ENCODE measurements around the gene PLA2G4E. TPM values are rescaled to one million over a fixed set of nuclear protein-coding genes. Genes with fewer than 3 reads are reported as not detected.

Gene PLA2G4E
- total RNA-seq, 6 donors from 2014 or later: 0.13 to 5.2 (median 1.1) TPM; not detected in 2

- H3K4me3 ChIP-seq: no peak overlapping the region
- ATAC-seq (ENCODE audit: low FRiP score in 2 of 2) (no peak), DNase-seq (no peak)
- H3K9me3 ChIP-seq: no peaks in the 10 kb centered on the region
- no peaks in the 10 kb centered on the region for H3K27me3 ChIP-seq
- H3K36me3 ChIP-seq: no peaks in the 10 kb centered on the region
- H3K4me1 ChIP-seq: peaks cover 0 to 23% (median 5%) of the 10 kb centered on the region in 4 donors
- WGBS, 2 donors: 87 to 88% methylated on average over 9 of the region's 9 CpGs
- no peak for TF ChIP-seq CTCF (IDR thresholded peaks at IDR 0.05)
- TF ChIP-seq POLR2A (IDR thresholded peaks at IDR 0.05): no peak
- TF ChIP-seq EP300 (IDR thresholded peaks at IDR 0.05): no peak
- TF ChIP-seq POLR2AphosphoS5 (IDR thresholded peaks at IDR 0.05): no peak
- peak overlapping the region in 2 of 4 donors; percentile 0 to 15 for H3K27ac ChIP-seq
Observed at GRCh38 chr15:42048080-42048820, 27.4 kb upstream of the PLA2G4E start.

- Histone ChIP-seq H3K27me3 (no peaks in the 10 kb centered on the region), H3K9me3 (no peaks in the 10 kb centered on the region), H3K27ac (peak overlapping the region in 2 of 4 donors; percentile 54 to 67), H3K36me3 (no peaks in the 10 kb centered on the region), H3K4me1 (peaks cover 0 to 17% (median 3%) of the 10 kb centered on the region in 4 donors), H3K4me3 (no peak overlapping the region)
- 62 to 70% methylated on average over 2 of the region's 2 CpGs for WGBS, 2 donors
- ATAC-seq (ENCODE audit: low FRiP score in 2 of 2) (peak in 1 of 2 donors; percentile 56), DNase-seq (no peak)
- TF ChIP-seq POLR2A (IDR thresholded peaks at IDR 0.05): no peak
- TF ChIP-seq CTCF (IDR thresholded peaks at IDR 0.05): no peak
- TF ChIP-seq POLR2AphosphoS5 (IDR thresholded peaks at IDR 0.05): no peak
- no peak for TF ChIP-seq EP300 (IDR thresholded peaks at IDR 0.05)
Observed at GRCh38 chr15:42046597-42046996, 25.8 kb upstream of the PLA2G4E start.

- no peaks in the 10 kb centered on the region for H3K9me3 ChIP-seq
- TF ChIP-seq POLR2AphosphoS5 (IDR thresholded peaks at IDR 0.05) (no peak), EP300 (IDR thresholded peaks at IDR 0.05) (no peak), CTCF (IDR thresholded peaks at IDR 0.05) (no peak), POLR2A (IDR thresholded peaks at IDR 0.05) (no peak)
- no peaks in the 10 kb centered on the region for H3K36me3 ChIP-seq
- H3K27me3 ChIP-seq: no peaks in the 10 kb centered on the region
- DNase-seq (peak in 1 of 2 donors; percentile 55), ATAC-seq (ENCODE audit: low FRiP score in 2 of 2) (no peak)
- H3K27ac ChIP-seq: peak overlapping the region in 2 of 4 donors; percentile 16 to 17
- no peak overlapping the region for H3K4me3 ChIP-seq
- 48 to 52% methylated on average over 8 of the region's 8 CpGs for WGBS, 2 donors
- peaks cover 0 to 17% (median 3%) of the 10 kb centered on the region in 4 donors for H3K4me1 ChIP-seq
Observed at GRCh38 chr15:42045211-42045615, 24.4 kb upstream of the PLA2G4E start.

GRCh38 chr15:42042602-42043400, 22.0 kb upstream of the PLA2G4E start:
- no peaks in the 10 kb centered on the region for H3K9me3 ChIP-seq
- WGBS, 2 donors: 71 to 75% methylated on average over 5 of the region's 5 CpGs
- no peaks in the 10 kb centered on the region for H3K36me3 ChIP-seq
- DNase-seq: peak in 1 of 2 donors; percentile 64
- TF ChIP-seq EP300 (IDR thresholded peaks at IDR 0.05): no peak
- TF ChIP-seq POLR2AphosphoS5 (IDR thresholded peaks at IDR 0.05): no peak
- no peak for TF ChIP-seq CTCF (IDR thresholded peaks at IDR 0.05)
- no peak for TF ChIP-seq POLR2A (IDR thresholded peaks at IDR 0.05)
- no peak overlapping the region for H3K4me3 ChIP-seq
- peaks cover 0 to 17% (median 3%) of the 10 kb centered on the region in 4 donors for H3K4me1 ChIP-seq
- H3K27ac ChIP-seq: peak overlapping the region in 1 of 4 donors; percentile 35
- ATAC-seq (ENCODE audit: low FRiP score in 2 of 2): no peak
- H3K27me3 ChIP-seq: no peaks in the 10 kb centered on the region
